LHCN-M2 (cell line): ENCODE measurements around the gene KISS1R. TPM values are rescaled to one million over a fixed set of nuclear protein-coding genes. Genes with fewer than 3 reads are reported as not detected.
A peak's percentile ranks its signal among the peaks of the same experiment; 100 is the strongest.
"Not testable (repeated sequence)": the region's sequence is repeated elsewhere in the genome, so short reads cannot be mapped to it uniquely, and the experiment has no call there.

Experiments used
- DNase-seq: peaks from one replicate; pipeline ENCODE4 v3.0.0-alpha.2; 2012; ENCODE audit warnings: low read depth
- polyA plus RNA-seq: library from polyadenylated mRNA; unstranded; fragments of >200 nt; gene quantifications from one replicate; pipeline ENCODE4 v1.2.1, GENCODE V29; 2012; ENCODE audit warnings: missing spikeins
- total RNA-seq: library from RNA; depleted of rRNA; stranded (reverse); fragments of >200 nt; gene quantifications from 2 replicates; pipeline ENCODE4 v1.2.3, GENCODE V29; 2014; rRNA removed

The KISS1R gene
- not detected in 2 replicates for total RNA-seq
- 0.07 TPM for polyA plus RNA-seq

- DNase-seq = no peak
These were observed at the start of gene KISS1R for GRCh38 chr19:917323-918151. TSS of gene KISS1R (plus strand) at chr19:917333. CDS start at chr19:917503, 170 bp downstream.

- no peak for DNase-seq
These were observed 49.2 kb upstream of the KISS1R start for GRCh38 chr19:867855-868457.

- no peak for DNase-seq
These were observed 48.5 kb upstream of the KISS1R start for GRCh38 chr19:868458-869244.

GRCh38 chr19:869245-870177 is 47.6 kb upstream of the KISS1R start:
- peak; percentile 85 for DNase-seq

GRCh38 chr19:870314-870713 is 46.8 kb upstream of the KISS1R start:
- DNase-seq = no peak

GRCh38 chr19:870963-871401 is 46.2 kb upstream of the KISS1R start:
- DNase-seq = no peak

- no peak for DNase-seq
These were observed 45.5 kb upstream of the KISS1R start for GRCh38 chr19:871446-872265.

- no peak for DNase-seq
These were observed 44.7 kb upstream of the KISS1R start for GRCh38 chr19:872266-872951.

GRCh38 chr19:873084-873483 is 44.0 kb upstream of the KISS1R start:
- no peak for DNase-seq

- no peak for DNase-seq
These were observed 43.5 kb upstream of the KISS1R start for GRCh38 chr19:873561-874041.

- DNase-seq = no peak
These were observed 41.8 kb upstream of the KISS1R start for GRCh38 chr19:875265-875879.

- DNase-seq = no peak
These were observed 41.0 kb upstream of the KISS1R start for GRCh38 chr19:876089-876488.

GRCh38 chr19:876780-877314 is 40.3 kb upstream of the KISS1R start:
- DNase-seq = no peak

GRCh38 chr19:877992-878660 is 39.0 kb upstream of the KISS1R start:
- DNase-seq = not testable (repeated sequence)

GRCh38 chr19:878751-879561 is 38.2 kb upstream of the KISS1R start:
- DNase-seq = not testable (repeated sequence)

GRCh38 chr19:879711-880438 is 37.3 kb upstream of the KISS1R start:
- DNase-seq = no peak
